Aorta (tissue), 5 donors: ENCODE results near the gene C3orf70. TPM values are rescaled to one million over a fixed set of nuclear protein-coding genes. Genes with fewer than 3 reads are reported as not detected.

Experiments used
- ATAC-seq: fragments of 200-7000 bp; cut with Tn5 transposase; one replicate; pipeline ENCODE4 v1.9.1; 2022; ENCODE audit warnings: moderate library complexity; ENCODE audit not compliant: low FRiP score
- DNase-seq, 2 donors: peaks; one replicate each; pipeline ENCODE4 v3.0.0-alpha.2; 2020
- H3K27ac ChIP-seq, 2 donors: one replicate each; pipeline ENCODE4 v1.5.1; 2013; ENCODE audit warnings: low read length in 2 of 2, mild to moderate bottlenecking in 2 of 2, moderate library complexity in 2 of 2, control low read depth in 1 of 2, inconsistent platforms in 1 of 2, low read depth in 1 of 2
- H3K27me3 ChIP-seq, 2 donors: one replicate each; pipeline ENCODE4 v1.6.1; 2013; ENCODE audit warnings: control low read depth in 1 of 2, low read length in 1 of 2, mild to moderate bottlenecking in 1 of 2, moderate library complexity in 1 of 2; ENCODE audit not compliant: insufficient read depth in 2 of 2, control insufficient read depth in 1 of 2
- H3K36me3 ChIP-seq, 2 donors: one replicate each; pipeline ENCODE4 v1.6.1; 2013; ENCODE audit warnings: control low read depth in 1 of 2, low read length in 1 of 2, mild to moderate bottlenecking in 1 of 2; ENCODE audit not compliant: insufficient read depth in 2 of 2, control insufficient read depth in 1 of 2
- H3K4me1 ChIP-seq, 2 donors: one replicate each; pipeline ENCODE4 v1.6.1; 2013; ENCODE audit warnings: low read length in 2 of 2, control low read depth in 1 of 2, mild to moderate bottlenecking in 1 of 2, moderate library complexity in 1 of 2; ENCODE audit not compliant: insufficient read depth in 2 of 2, control insufficient read depth in 1 of 2
- H3K4me3 ChIP-seq, 2 donors: one replicate each; pipeline ENCODE4 v1.5.1; 2013; ENCODE audit warnings: low read length in 2 of 2, control low read depth in 1 of 2, mild to moderate bottlenecking in 1 of 2
- H3K9me3 ChIP-seq: one replicate; pipeline ENCODE4 v1.6.1; 2013; ENCODE audit warnings: mild to moderate bottlenecking, low read length; ENCODE audit not compliant: control insufficient read depth
- WGBS, 2 donors: extraction: QIAGEN DNeasy Blood & Tissue Kit; methylation state at CpG; one replicate each; pipeline ENCODE4 v1.1.7; 2013; 5-methylcytosine and 5-hydroxymethylcytosine counted together
- intact Hi-C, 2 donors: fragments of 100-400 bp; cut with DNase I; formaldehyde crosslinking; loops; one replicate each; pipeline versions ENCODE4 v1.14.2 to v1.15.0; 2022
- polyA plus RNA-seq, 2 donors: library from polyadenylated mRNA; stranded (reverse); fragments of 200-250 nt; gene quantifications; one replicate each; pipeline ENCODE4 v1.2.3, GENCODE V29; 2013
- total RNA-seq, 2 donors: library from RNA; stranded (reverse); fragmentation: NEBNext Ultra II Directional; extraction: Animal tissue kit (Norgen Biotek cat#: 25700); gene quantifications; one replicate each; pipeline ENCODE4 v1.2.1, GENCODE V29; 2021
- donor health status: healthy with polysubstance abuse.
- donor health status: Bipolar disorder and iron deficiency.
- donor health status: DM: no; HTN: no; CAD: no.
- donor health status: DM: no; HTN: no; CAD: no.
- donor health status: DM: yes; HTN: yes; CAD: no.

The C3orf70 gene
- total and polyA plus RNA-seq, 4 donors: 4.5 to 20.4 (median 11.9) TPM

- Histone ChIP-seq H3K9me3 (no peaks in the 10 kb centered on the region), H3K36me3 (no peaks in the 10 kb centered on the region), H3K4me1 (peaks cover 0 to 6% of the 10 kb centered on the region in 2 donors), H3K4me3 (no peak overlapping the region), H3K27ac (no peak overlapping the region), H3K27me3 (no peaks in the 10 kb centered on the region)
- DNase-seq (no peak), ATAC-seq (no peak)
- intact Hi-C loops: no loop called here
- WGBS, 2 donors: 97% methylated on average over 1 of the region's 1 CpG
Measured at GRCh38 chr3:185137821-185138220, 15.0 kb downstream of the C3orf70 start.

GRCh38 chr3:185134509-185134908 is 18.4 kb downstream of the C3orf70 start:
- Histone ChIP-seq H3K36me3 (no peaks in the 10 kb centered on the region), H3K9me3 (no peaks in the 10 kb centered on the region), H3K4me3 (no peak overlapping the region), H3K27me3 (no peaks in the 10 kb centered on the region), H3K4me1 (peaks cover 0 to 6% of the 10 kb centered on the region in 2 donors), H3K27ac (no peak overlapping the region)
- DNase-seq (no peak), ATAC-seq (no peak)
- intact Hi-C loops: no loop called here

GRCh38 chr3:185131602-185132256 is 21.1 kb downstream of the C3orf70 start:
- 12 to 15% methylated on average over 2 of the region's 2 CpGs for WGBS, 2 donors
- Histone ChIP-seq H3K27me3 (no peaks in the 10 kb centered on the region), H3K9me3 (no peaks in the 10 kb centered on the region), H3K4me3 (no peak overlapping the region), H3K36me3 (no peaks in the 10 kb centered on the region), H3K27ac (no peak overlapping the region), H3K4me1 (peaks cover 0 to 6% of the 10 kb centered on the region in 2 donors)
- intact Hi-C loops: no loop called here
- no peak for DNase-seq
- ATAC-seq: no peak

- Histone ChIP-seq H3K27ac (no peak overlapping the region), H3K27me3 (no peaks in the 10 kb centered on the region), H3K36me3 (no peaks in the 10 kb centered on the region), H3K4me1 (no peaks in the 10 kb centered on the region), H3K9me3 (no peaks in the 10 kb centered on the region), H3K4me3 (no peak overlapping the region)
- DNase-seq (no peak), ATAC-seq (no peak)
- WGBS, 2 donors: 98 to 100% methylated on average over 2 of the region's 2 CpGs
- intact Hi-C loops: no loop called here
Measured at GRCh38 chr3:185129083-185129482, 23.8 kb downstream of the C3orf70 start.

- ATAC-seq (no peak), DNase-seq (no peak)
- no peaks in the 10 kb centered on the region for H3K4me1 ChIP-seq
- H3K27me3 ChIP-seq: no peaks in the 10 kb centered on the region
- intact Hi-C loops: no loop called here
- no peaks in the 10 kb centered on the region for H3K36me3 ChIP-seq
- no peak overlapping the region for H3K27ac ChIP-seq
- H3K4me3 ChIP-seq: no peak overlapping the region
- 85 to 89% methylated on average over 3 of the region's 3 CpGs for WGBS, 2 donors
- H3K9me3 ChIP-seq: no peaks in the 10 kb centered on the region
Measured at GRCh38 chr3:185126201-185126600, 26.7 kb downstream of the C3orf70 start.

GRCh38 chr3:185120126-185120525 is 32.7 kb downstream of the C3orf70 start:
- no peaks in the 10 kb centered on the region for H3K36me3 ChIP-seq
- no peak overlapping the region for H3K4me3 ChIP-seq
- peaks cover 0 to 4% of the 10 kb centered on the region in 2 donors for H3K4me1 ChIP-seq
- ATAC-seq (no peak), DNase-seq (no peak)
- WGBS, 2 donors: 96 to 99% methylated on average over 3 of the region's 3 CpGs
- no peaks in the 10 kb centered on the region for H3K27me3 ChIP-seq
- H3K27ac ChIP-seq: no peak overlapping the region
- no peaks in the 10 kb centered on the region for H3K9me3 ChIP-seq
- intact Hi-C loops: no loop called here

- H3K4me3 ChIP-seq: no peak overlapping the region
- peaks cover 0 to 4% of the 10 kb centered on the region in 2 donors for H3K4me1 ChIP-seq
- DNase-seq (no peak), ATAC-seq (no peak)
- H3K36me3 ChIP-seq: no peaks in the 10 kb centered on the region
- no peaks in the 10 kb centered on the region for H3K27me3 ChIP-seq
- no peak overlapping the region for H3K27ac ChIP-seq
- no peaks in the 10 kb centered on the region for H3K9me3 ChIP-seq
- intact Hi-C loops: no loop called here
Measured at GRCh38 chr3:185115371-185115770, 37.5 kb downstream of the C3orf70 start.

GRCh38 chr3:185114756-185115155 is 38.1 kb downstream of the C3orf70 start:
- H3K36me3 ChIP-seq: no peaks in the 10 kb centered on the region
- 27 to 28% methylated on average over 4 of the region's 4 CpGs for WGBS, 2 donors
- no peak for DNase-seq
- peaks cover 0 to 4% of the 10 kb centered on the region in 2 donors for H3K4me1 ChIP-seq
- no peak overlapping the region for H3K27ac ChIP-seq
- no peak for ATAC-seq
- H3K9me3 ChIP-seq: no peaks in the 10 kb centered on the region
- H3K4me3 ChIP-seq: no peak overlapping the region
- intact Hi-C loops: no loop called here
- no peaks in the 10 kb centered on the region for H3K27me3 ChIP-seq

- H3K27ac ChIP-seq: no peak overlapping the region
- H3K4me3 ChIP-seq: no peak overlapping the region
- intact Hi-C loops: no loop called here
- no peaks in the 10 kb centered on the region for H3K27me3 ChIP-seq
- 57 to 62% methylated on average over 5 of the region's 5 CpGs for WGBS, 2 donors
- peaks cover 0 to 3% of the 10 kb centered on the region in 2 donors for H3K4me1 ChIP-seq
- ATAC-seq: no peak
- H3K9me3 ChIP-seq: no peaks in the 10 kb centered on the region
- no peak for DNase-seq
- H3K36me3 ChIP-seq: no peaks in the 10 kb centered on the region
Measured at GRCh38 chr3:185112186-185112585, 40.7 kb downstream of the C3orf70 start.
